ENCODE results near the gene EML1.

The EML1 gene

GRCh38 chr14:99792551-99793212, 531 bp upstream of the EML1 start:
- in situ Hi-C loops (cut with MboI; ENCODE audit: low pct_unique_long_range_greater_than_20kb, low sequenced_read_pairs, unreplicated experiment), result no loop called here
- no peak for TF ChIP-seq CTCF (IDR thresholded peaks at IDR 0.05; ENCODE audit: extremely low read depth, insufficient read depth, missing control alignments)
- no peak for DNase-seq (ENCODE audit: low spot score)

- DNase-seq (ENCODE audit: low spot score), result no peak
- in situ Hi-C loops (cut with MboI; ENCODE audit: low pct_unique_long_range_greater_than_20kb, low sequenced_read_pairs, unreplicated experiment), result no loop called here
- TF ChIP-seq CTCF (IDR thresholded peaks at IDR 0.05; ENCODE audit: extremely low read depth, insufficient read depth, missing control alignments), result no peak
Observed at GRCh38 chr14:99794151-99794780, 1.1 kb downstream of the EML1 start.

- no peak for DNase-seq (ENCODE audit: low spot score)
- in situ Hi-C loops (cut with MboI; ENCODE audit: low pct_unique_long_range_greater_than_20kb, low sequenced_read_pairs, unreplicated experiment), result no loop called here
- TF ChIP-seq CTCF (IDR thresholded peaks at IDR 0.05; ENCODE audit: extremely low read depth, insufficient read depth, missing control alignments), result no peak
Observed at GRCh38 chr14:99795046-99795445, 1.8 kb downstream of the EML1 start.

- DNase-seq (ENCODE audit: low spot score), result no peak
- in situ Hi-C loops (cut with MboI; ENCODE audit: low pct_unique_long_range_greater_than_20kb, low sequenced_read_pairs, unreplicated experiment), result no loop called here
- no peak for TF ChIP-seq CTCF (IDR thresholded peaks at IDR 0.05; ENCODE audit: extremely low read depth, insufficient read depth, missing control alignments)
Observed at GRCh38 chr14:99797231-99797630, 4.0 kb downstream of the EML1 start.

GRCh38 chr14:99800781-99801180, 7.6 kb downstream of the EML1 start:
- DNase-seq (ENCODE audit: low spot score), result no peak
- no peak for TF ChIP-seq CTCF (IDR thresholded peaks at IDR 0.05; ENCODE audit: extremely low read depth, insufficient read depth, missing control alignments)
- in situ Hi-C loops (cut with MboI; ENCODE audit: low pct_unique_long_range_greater_than_20kb, low sequenced_read_pairs, unreplicated experiment), result no loop called here

- in situ Hi-C loops (cut with MboI; ENCODE audit: low pct_unique_long_range_greater_than_20kb, low sequenced_read_pairs, unreplicated experiment), result no loop called here
- DNase-seq (ENCODE audit: low spot score), result no peak
- no peak for TF ChIP-seq CTCF (IDR thresholded peaks at IDR 0.05; ENCODE audit: extremely low read depth, insufficient read depth, missing control alignments)
Observed at GRCh38 chr14:99802301-99803105, 9.3 kb downstream of the EML1 start.

Measured in GM13977 (cell line).